Measurements from ENCODE around the gene LRRC26.
A peak's percentile ranks its signal among the peaks of the same experiment; 100 is the strongest.

Gene LRRC26

DNA sequence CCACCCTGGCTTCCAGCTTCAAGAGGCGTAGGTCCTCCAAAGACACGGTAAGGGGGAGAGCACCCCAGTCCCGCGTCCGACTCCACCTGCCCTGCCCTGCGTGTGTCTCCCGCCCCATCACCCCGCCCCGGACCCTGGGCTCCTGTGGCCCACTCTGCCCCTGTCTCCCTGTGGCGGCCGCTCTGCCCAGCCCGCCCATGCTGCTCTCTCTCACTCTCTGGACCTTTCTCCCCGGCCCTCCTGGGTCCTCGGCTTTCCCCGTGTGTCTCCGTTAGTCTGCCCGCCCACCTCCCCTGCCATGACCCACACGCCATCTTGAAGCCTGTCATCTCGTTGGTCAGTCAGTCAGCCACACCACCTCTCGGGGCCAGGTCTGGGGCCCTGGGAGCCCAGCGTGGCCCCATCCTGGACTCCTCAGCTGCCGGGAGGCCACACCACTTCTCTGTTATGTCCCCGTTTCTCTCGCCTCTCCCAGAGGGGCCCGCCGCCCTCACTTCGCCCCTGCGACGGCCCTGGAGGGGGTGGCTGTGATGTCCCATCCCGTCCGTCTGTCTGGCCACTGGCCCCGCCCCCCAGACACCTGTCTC, 4.5 kb downstream of the LRRC26 start:
- H3K4me3 ChIP-seq (ENCODE audit: low read depth, low read length) = no peak overlapping the region
- peaks cover 3% of the 10 kb centered on the region for H3K4me1 ChIP-seq (ENCODE audit: control insufficient read depth, insufficient read depth, low read length, unreplicated experiment)
- H3K27me3 ChIP-seq (ENCODE audit: insufficient read depth, low read length) = peaks cover 98% of the 10 kb centered on the region
- H3K36me3 ChIP-seq (ENCODE audit: insufficient read depth, low read length) = no peaks in the 10 kb centered on the region
- H3K79me2 ChIP-seq (ENCODE audit: control insufficient read depth, insufficient read depth, low read length, unreplicated experiment) = no peaks in the 10 kb centered on the region
- no peak overlapping the region for H3K27ac ChIP-seq (ENCODE audit: low read depth, low read length)
- no peak overlapping the region for H2AFZ ChIP-seq (ENCODE audit: low read length, unreplicated experiment)

DNA sequence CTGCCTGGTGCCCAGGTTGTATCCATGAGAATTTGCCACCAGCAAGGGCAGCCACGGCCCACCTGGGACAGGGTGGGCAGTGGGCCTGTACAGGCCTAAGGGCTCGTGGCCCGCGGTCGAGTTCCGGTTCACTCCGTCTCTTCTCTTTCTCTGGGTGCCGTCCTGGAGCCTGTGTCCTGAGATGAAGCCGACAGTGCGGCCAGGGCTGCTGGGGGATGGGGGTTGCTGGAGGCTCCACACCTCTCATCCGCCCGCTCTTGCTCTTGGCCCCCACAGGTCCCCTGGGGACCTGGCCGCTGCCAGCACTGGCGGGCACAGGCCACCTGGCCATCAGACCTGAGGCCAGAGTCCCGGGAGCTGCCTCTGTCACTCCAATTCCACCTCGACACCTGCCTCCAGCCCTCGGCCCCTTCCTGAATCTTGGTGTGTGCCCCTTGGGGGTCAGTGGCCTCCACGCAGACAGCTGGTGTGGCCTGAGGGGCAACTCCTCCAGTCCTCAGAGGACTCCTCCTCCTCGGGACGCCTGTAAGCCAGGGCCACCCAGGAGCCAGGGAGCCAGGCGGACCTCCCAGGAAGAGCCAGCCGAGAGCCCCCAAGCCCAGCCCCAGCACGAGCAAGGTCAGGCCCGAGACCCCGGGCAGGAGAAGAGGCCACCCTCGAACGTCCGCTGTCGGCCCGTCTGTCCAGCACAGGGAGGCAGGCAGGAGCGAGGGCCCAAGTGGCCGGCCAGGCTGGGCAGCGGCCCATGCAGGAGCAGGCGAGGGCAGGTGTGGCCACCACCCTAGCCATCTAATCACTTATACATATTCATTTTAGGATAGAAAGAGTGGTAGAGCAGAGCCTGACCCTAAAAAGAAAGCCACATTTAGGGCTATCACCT, 5.2 kb downstream of the LRRC26 start:
- Histone ChIP-seq H3K36me3 (ENCODE audit: insufficient read depth, low read length) (no peaks in the 10 kb centered on the region), H3K27me3 (ENCODE audit: insufficient read depth, low read length) (peaks cover 97% of the 10 kb centered on the region), H3K27ac (ENCODE audit: low read depth, low read length) (no peak overlapping the region), H3K4me1 (ENCODE audit: control insufficient read depth, insufficient read depth, low read length, unreplicated experiment) (peaks cover 3% of the 10 kb centered on the region), H3K79me2 (ENCODE audit: control insufficient read depth, insufficient read depth, low read length, unreplicated experiment) (no peaks in the 10 kb centered on the region), H3K4me3 (ENCODE audit: low read depth, low read length) (no peak overlapping the region), H2AFZ (ENCODE audit: low read length, unreplicated experiment) (no peak overlapping the region)

DNA sequence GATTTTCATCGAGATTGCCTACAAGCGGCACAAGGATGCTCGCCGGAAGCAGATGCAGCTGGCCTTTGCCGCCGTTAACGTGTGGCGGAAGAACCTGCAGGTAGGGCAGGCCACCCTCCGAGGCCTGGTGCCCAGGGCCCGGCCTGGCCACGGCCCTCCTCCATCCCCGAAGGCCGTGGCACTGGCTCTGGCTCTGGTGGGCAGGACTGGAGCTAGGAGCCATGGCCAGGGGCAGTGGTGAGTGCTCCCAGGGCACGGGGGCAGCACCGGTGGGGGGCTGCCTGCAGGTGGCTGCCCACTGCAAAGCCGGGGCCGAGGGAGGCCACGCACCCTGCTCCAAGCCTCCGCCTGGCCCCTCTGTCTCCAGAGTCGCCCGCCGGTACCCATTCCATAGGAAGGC, 6.0 kb downstream of the LRRC26 start:
- H3K79me2 ChIP-seq (ENCODE audit: control insufficient read depth, insufficient read depth, low read length, unreplicated experiment) = no peaks in the 10 kb centered on the region
- no peaks in the 10 kb centered on the region for H3K36me3 ChIP-seq (ENCODE audit: insufficient read depth, low read length)
- H3K27me3 ChIP-seq (ENCODE audit: insufficient read depth, low read length) = peaks cover 97% of the 10 kb centered on the region
- no peak overlapping the region for H3K4me3 ChIP-seq (ENCODE audit: low read depth, low read length)
- H3K4me1 ChIP-seq (ENCODE audit: control insufficient read depth, insufficient read depth, low read length, unreplicated experiment) = no peaks in the 10 kb centered on the region
- no peak overlapping the region for H3K27ac ChIP-seq (ENCODE audit: low read depth, low read length)
- no peak overlapping the region for H2AFZ ChIP-seq (ENCODE audit: low read length, unreplicated experiment)

DNA sequence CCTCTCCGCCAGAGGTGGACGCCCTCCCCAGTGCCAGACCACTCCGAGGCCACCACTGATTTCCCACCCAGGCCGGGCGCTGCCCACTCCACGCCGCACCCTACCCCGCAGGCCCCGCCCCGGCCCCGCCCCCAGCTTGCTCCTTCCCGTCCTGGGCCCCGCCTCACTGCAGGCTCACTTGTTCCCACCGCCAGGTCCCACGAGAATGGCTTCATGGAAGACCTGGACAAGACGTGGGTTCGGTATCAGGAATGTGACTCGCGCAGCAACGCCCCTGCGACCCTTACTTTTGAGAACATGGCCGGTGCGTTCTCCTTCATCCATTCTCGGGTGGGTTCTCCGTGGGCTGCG, 6.5 kb downstream of the LRRC26 start:
- Histone ChIP-seq H3K36me3 (ENCODE audit: insufficient read depth, low read length) (no peaks in the 10 kb centered on the region), H3K27ac (ENCODE audit: low read depth, low read length) (no peak overlapping the region), H3K79me2 (ENCODE audit: control insufficient read depth, insufficient read depth, low read length, unreplicated experiment) (no peaks in the 10 kb centered on the region), H3K4me3 (ENCODE audit: low read depth, low read length) (peak overlapping the region; percentile 63), H3K4me1 (ENCODE audit: control insufficient read depth, insufficient read depth, low read length, unreplicated experiment) (no peaks in the 10 kb centered on the region), H3K27me3 (ENCODE audit: insufficient read depth, low read length) (peaks cover 97% of the 10 kb centered on the region), H2AFZ (ENCODE audit: low read length, unreplicated experiment) (no peak overlapping the region)

DNA sequence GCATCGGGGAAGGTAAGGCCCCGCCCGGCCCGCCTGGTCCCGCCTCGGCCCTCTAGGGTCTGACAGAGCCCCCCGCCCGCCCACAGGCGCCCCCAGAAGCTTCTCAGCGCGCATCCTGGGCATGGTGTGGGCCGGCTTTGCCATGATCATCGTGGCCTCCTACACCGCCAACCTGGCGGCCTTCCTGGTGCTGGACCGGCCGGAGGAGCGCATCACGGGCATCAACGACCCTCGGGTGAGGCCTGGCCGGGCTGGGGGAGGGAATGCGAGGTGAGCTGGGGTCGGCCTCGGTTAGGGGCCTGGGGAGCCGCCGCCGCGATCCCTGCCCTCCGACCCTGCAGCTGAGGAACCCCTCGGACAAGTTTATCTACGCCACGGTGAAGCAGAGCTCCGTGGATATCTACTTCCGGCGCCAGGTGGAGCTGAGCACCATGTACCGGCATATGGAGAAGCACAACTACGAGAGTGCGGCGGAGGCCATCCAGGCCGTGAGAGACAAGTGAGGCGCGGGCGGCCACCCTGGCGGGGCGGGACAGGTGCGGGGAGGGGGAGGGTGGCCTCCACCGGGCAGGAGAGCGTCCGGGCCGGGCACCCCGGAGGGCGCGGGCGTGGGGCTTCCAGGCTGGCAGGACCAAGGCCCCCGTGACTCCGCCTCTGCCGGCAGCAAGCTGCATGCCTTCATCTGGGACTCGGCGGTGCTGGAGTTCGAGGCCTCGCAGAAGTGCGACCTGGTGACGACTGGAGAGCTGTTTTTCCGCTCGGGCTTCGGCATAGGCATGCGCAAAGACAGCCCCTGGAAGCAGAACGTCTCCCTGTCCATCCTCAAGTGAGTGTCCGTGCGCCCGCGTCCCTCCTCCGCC, 7.1 kb downstream of the LRRC26 start:
- Histone ChIP-seq H3K27ac (ENCODE audit: low read depth, low read length) (no peak overlapping the region), H2AFZ (ENCODE audit: low read length, unreplicated experiment) (no peak overlapping the region), H3K4me1 (ENCODE audit: control insufficient read depth, insufficient read depth, low read length, unreplicated experiment) (no peaks in the 10 kb centered on the region), H3K27me3 (ENCODE audit: insufficient read depth, low read length) (peaks cover 92% of the 10 kb centered on the region), H3K79me2 (ENCODE audit: control insufficient read depth, insufficient read depth, low read length, unreplicated experiment) (no peaks in the 10 kb centered on the region), H3K4me3 (ENCODE audit: low read depth, low read length) (peak overlapping the region; percentile 63), H3K36me3 (ENCODE audit: insufficient read depth, low read length) (no peaks in the 10 kb centered on the region)

DNA sequence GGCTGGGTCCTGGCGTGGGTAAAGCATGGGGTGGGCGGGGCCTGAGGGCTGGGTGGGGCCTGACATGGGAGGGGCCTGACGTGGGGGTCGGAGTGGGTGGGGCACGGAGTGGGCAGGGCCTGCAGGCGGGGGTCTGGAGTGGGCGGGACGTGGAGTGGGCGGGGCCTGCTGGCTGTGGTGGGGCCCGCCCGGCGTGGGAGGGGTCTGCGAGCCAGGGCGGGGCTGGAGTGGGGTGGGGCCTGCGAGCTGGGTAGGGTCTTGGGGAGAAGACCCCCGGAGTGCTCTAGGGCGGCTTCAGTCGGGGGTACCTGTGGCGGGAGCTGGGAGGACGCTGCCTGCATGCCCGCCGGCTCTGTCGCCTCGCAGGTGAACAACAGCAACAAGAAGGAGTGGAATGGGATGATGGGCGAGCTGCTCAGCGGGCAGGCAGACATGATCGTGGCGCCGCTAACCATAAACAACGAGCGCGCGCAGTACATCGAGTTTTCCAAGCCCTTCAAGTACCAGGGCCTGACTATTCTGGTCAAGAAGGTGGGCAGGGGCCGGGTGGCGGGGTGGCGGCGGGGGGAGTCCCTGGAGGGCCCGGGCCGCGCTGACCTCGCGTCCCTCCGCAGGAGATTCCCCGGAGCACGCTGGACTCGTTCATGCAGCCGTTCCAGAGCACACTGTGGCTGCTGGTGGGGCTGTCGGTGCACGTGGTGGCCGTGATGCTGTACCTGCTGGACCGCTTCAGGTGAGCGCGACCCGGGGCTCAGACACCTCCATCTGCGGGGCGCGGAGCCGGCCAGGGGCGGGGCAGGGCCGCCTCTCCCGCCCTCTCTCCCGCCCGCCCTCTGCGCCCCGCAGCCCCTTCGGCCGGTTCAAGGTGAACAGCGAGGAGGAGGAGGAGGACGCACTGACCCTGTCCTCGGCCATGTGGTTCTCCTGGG, 8.0 kb downstream of the LRRC26 start:
- no peak overlapping the region for H3K4me3 ChIP-seq (ENCODE audit: low read depth, low read length)
- no peaks in the 10 kb centered on the region for H3K79me2 ChIP-seq (ENCODE audit: control insufficient read depth, insufficient read depth, low read length, unreplicated experiment)
- H2AFZ ChIP-seq (ENCODE audit: low read length, unreplicated experiment) = no peak overlapping the region
- H3K36me3 ChIP-seq (ENCODE audit: insufficient read depth, low read length) = no peaks in the 10 kb centered on the region
- H3K27ac ChIP-seq (ENCODE audit: low read depth, low read length) = no peak overlapping the region
- peaks cover 88% of the 10 kb centered on the region for H3K27me3 ChIP-seq (ENCODE audit: insufficient read depth, low read length)
- no peaks in the 10 kb centered on the region for H3K4me1 ChIP-seq (ENCODE audit: control insufficient read depth, insufficient read depth, low read length, unreplicated experiment)

DNA sequence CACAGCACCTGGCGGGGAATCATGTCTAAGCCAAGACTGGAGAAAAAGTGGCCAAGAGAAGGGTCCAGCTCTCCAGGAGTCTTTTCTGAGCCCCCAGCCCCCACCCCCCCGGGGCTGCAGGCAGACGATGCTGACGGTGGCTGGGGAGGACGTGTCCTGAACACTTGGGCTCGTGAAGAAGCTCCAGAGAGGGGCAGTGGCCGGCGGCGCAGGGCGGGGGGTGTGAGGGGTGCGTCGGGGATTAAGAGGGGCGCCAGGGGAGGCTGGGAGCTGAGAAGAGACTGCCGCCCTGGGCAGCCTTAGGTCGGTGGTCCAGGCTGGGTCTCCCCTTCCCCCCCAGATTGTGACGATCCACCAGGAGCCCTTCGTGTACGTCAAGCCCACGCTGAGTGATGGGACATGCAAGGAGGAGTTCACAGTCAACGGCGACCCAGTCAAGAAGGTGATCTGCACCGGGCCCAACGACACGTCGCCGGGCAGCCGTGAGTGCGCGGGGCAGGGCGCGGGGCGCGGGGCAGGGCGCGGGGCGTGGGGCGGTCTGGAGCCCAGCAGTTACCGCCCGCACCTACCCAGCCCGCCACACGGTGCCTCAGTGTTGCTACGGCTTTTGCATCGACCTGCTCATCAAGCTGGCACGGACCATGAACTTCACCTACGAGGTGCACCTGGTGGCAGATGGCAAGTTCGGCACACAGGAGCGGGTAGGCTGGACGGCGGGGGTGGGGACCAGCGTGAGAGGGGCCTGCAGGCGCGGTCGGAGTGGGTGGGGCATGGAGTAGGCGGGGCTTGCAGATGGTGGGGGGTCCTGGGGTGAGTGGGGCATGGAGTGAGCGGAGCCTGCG, 8.9 kb downstream of the LRRC26 start:
- no peaks in the 10 kb centered on the region for H3K79me2 ChIP-seq (ENCODE audit: control insufficient read depth, insufficient read depth, low read length, unreplicated experiment)
- no peak overlapping the region for H2AFZ ChIP-seq (ENCODE audit: low read length, unreplicated experiment)
- H3K4me1 ChIP-seq (ENCODE audit: control insufficient read depth, insufficient read depth, low read length, unreplicated experiment) = no peaks in the 10 kb centered on the region
- peaks cover 88% of the 10 kb centered on the region for H3K27me3 ChIP-seq (ENCODE audit: insufficient read depth, low read length)
- H3K27ac ChIP-seq (ENCODE audit: low read depth, low read length) = no peak overlapping the region
- no peaks in the 10 kb centered on the region for H3K36me3 ChIP-seq (ENCODE audit: insufficient read depth, low read length)
- no peak overlapping the region for H3K4me3 ChIP-seq (ENCODE audit: low read depth, low read length)

DNA sequence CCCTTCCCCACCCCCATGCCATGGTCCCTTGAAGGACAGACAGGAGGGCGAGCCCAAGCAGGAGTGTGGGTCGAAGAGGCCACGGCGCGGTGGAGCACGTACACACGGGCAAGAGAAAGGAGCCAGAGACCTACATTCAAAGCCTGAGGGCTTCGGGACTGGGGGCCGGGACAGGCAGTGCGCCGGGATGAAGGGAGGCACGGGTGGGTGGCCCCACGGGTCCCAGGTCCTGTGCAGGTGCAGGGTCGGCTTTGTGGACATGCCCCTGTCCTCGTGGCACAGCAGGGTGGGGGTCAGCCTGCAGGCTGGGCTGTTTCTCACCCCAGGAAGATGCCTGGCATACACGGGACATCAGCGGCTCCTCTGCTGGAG, 9.8 kb downstream of the LRRC26 start:
- no peaks in the 10 kb centered on the region for H3K79me2 ChIP-seq (ENCODE audit: control insufficient read depth, insufficient read depth, low read length, unreplicated experiment)
- peaks cover 81% of the 10 kb centered on the region for H3K27me3 ChIP-seq (ENCODE audit: insufficient read depth, low read length)
- no peak overlapping the region for H3K4me3 ChIP-seq (ENCODE audit: low read depth, low read length)
- H3K27ac ChIP-seq (ENCODE audit: low read depth, low read length) = no peak overlapping the region
- H3K36me3 ChIP-seq (ENCODE audit: insufficient read depth, low read length) = no peaks in the 10 kb centered on the region
- no peaks in the 10 kb centered on the region for H3K4me1 ChIP-seq (ENCODE audit: control insufficient read depth, insufficient read depth, low read length, unreplicated experiment)
- no peak overlapping the region for H2AFZ ChIP-seq (ENCODE audit: low read length, unreplicated experiment)

DNA sequence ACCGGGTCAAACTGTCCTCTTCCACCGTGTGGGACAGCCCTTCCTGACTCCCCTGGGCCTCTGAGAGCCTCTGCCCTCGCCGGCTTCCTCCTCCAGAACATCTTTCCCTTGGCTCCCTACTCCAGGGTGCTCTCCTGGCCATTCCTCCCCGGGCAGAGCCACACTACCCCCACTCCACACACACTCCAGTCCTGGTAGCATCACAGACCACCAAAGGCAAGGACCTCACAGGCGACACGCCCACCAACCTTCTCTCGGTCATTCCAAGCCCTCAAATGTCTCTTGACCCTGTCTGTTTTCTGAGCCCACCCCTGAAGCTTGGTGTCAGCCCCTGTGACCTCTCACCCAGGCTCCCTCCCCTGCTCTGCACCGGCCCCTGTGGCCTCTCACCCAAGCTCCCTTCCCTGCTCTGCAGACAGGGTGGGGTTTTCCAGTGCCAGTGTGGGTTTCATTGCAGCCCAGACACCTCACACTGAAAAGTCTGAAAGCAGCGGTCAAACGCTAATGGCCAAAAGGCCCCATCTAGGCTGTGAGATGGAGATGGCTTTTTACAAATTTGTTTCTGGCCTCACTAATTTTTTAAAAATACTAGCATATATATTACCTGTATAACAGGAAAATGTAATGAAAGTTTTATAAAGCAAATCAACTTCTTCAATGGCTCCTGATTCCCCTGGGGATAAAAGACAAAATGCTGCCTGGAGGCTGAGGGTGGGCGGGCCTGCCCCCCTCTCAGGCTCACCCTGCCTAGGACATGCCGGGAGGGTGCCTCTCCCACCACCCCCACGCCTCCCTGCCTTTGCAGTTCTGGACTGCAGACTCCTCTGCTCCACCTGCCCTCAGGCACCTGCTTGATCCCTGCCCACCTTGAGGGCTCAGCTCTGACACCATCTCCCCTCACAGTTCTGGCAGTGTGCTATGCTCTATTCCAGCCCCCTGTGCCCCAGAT, 10.5 kb downstream of the LRRC26 start:
- peaks cover 74% of the 10 kb centered on the region for H3K27me3 ChIP-seq (ENCODE audit: insufficient read depth, low read length)
- no peak overlapping the region for H3K27ac ChIP-seq (ENCODE audit: low read depth, low read length)
- H2AFZ ChIP-seq (ENCODE audit: low read length, unreplicated experiment) = no peak overlapping the region

More for the DNA sequence above, 10.5 kb downstream of the LRRC26 start:
- Histone ChIP-seq H3K36me3 (ENCODE audit: insufficient read depth, low read length) (no peaks in the 10 kb centered on the region), H3K4me3 (ENCODE audit: low read depth, low read length) (no peak overlapping the region), H3K4me1 (ENCODE audit: control insufficient read depth, insufficient read depth, low read length, unreplicated experiment) (no peaks in the 10 kb centered on the region), H3K79me2 (ENCODE audit: control insufficient read depth, insufficient read depth, low read length, unreplicated experiment) (no peaks in the 10 kb centered on the region)
